T-helper 22 cell (primary cell): ENCODE data around the gene RASA2.

Source experiments
- DNase-seq: peaks from one replicate; pipeline ENCODE4 v3.0.0-alpha.2; 2020; ENCODE audit warnings: low read depth

RASA2 gene

DNA sequence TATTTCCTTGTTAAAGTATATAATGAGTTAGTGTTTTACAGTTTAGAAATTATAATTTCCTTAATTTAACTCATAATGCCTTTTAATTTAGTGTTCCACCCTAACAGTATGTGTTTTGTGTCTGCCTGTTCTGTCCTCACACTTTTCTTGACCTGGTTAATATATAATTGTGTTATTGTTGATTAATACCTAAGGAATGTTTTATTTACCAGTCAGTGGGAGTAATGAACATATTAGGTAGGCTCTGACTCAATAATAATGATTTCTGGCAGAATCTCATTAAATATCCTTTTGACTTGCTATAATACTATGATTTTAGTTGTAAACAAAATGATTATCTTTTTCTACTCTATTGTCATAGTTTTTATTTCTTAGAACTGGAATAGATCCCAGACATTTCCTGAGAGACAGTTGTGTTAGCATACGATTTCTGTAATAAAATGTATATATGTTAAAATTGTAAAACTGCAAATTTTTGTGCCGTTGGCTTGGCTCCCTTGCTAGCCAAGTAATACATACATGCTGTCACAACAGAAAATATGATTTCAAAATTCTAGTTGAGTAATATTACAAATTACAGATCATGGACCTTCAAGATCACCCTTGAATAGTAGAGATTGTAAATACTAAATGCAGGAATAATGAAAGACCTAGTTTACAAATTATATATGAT lies 51.9 kb downstream of the RASA2 start:
- no peak for DNase-seq

DNA sequence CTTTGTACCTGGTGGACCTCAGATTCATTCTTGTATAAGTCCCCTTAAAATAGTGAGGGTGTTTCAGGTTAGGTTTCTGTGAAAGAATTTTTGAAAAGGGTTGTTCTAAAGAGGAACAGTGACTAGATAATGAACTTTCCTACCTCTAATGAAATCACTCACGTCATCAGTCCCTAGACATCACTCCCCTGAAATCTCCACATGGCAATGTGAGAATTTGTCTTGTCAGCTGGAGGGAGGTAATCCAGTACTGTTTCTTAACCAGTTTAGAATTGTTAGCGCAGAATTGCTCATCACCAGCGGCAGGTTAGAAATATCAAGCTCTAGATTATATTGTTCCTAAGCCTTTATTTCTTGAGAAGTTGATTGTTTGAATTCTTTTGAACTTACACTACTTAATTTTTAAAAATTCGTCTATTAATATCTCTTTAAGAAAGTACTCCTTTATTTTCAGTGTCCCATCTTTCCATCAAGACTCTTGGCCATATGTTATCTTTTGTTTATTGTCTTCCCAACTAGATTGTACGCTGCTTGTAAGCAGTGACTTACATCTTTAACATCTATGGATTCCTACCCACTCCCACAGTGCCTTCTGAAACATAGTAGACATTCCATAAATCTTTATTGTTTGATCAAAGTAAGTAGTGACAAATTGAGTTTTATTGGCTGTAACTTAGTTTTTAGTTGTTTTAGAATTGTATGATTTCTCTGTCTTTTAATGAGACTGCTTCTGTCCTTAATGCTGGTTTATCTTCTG lies 52.8 kb downstream of the RASA2 start:
- DNase-seq, result no peak

DNA sequence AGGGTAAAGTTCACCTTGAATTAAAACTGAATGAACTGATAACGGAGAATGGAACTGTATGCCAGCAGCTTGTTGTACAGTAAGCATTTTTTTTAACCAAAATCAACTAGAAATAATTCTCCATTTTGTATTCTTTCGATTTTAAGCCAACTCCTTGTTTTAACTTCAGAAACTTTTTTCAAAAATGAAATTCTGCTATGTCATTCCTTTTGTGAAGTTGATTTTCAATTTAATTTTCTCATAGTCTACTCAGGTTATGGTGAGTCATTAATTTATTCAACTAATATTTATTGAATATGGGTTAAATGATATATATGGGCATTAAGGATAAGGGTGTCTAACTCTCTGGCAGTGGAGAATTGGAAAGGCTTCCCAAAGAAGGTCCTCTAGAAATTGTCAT lies 53.7 kb downstream of the RASA2 start:
- no peak for DNase-seq

DNA sequence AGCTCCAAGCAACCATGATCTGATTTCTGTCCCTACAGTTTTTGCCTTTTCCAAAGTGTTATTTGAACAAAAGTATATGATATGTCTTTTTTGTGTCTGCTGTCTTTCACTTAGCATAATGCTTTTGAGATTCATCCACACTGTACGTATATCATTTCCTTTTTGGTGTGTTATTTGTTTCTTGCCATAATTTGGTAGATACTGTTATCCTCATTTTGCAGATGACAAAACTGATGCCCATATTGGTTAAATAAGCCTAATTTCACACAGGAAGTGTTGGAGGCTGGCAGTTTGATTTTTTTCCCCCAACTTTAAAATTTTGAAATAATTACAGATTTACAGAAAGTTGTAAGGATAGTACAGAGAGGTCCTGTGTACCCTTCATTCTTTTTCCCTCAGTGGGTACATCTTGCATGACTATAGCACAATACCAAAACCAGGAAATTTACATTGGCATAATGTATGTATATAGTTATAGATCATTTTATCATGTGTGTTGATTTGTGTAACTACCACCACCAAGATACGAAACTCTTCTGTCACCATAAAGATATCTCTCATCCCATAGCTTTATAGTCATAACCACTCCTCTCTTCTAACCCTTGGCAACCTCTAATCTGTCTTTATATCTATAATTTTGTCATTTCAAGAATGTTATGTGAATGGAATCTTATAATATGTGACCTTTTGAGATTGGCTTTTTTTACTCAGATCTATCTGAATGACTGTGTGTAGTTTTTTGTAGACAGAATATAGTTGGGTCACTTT lies 55.6 kb downstream of the RASA2 start:
- no peak for DNase-seq

DNA sequence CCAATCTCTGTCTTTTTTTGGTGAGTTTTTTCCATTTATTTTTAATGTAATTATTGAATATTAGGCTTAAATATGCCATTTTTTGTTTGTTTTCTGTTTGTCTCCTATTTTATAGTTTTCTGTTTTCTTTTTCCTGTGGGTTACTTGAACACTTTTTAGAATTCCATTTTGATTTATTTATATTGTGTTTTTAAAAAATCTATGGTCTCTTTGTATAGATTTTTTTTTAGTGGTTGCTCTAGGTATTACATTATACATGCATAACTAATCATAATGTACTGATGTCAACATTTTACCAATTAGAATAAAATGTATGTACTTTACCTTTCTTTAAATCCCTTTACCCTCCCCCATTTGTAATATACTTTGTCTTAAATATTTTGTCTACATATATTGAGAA lies 56.2 kb downstream of the RASA2 start:
- no peak for DNase-seq

DNA sequence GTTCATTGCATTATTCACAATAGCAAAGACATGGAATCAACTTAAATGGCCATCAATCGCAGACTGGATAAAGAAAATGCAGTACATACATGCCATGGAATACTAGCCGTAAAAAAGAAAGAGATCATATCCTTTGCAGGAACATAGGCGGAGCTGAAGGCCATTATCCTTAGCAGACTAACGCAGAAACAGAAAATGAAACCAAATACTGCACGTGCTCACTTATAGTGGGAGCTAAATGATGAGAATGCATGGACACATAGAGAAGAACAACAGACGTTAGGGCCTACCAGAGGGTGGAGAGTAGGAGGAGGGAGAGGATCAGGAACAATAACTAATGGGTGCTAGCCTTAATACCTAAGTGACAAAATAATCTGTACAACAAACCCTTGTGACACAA lies 57.9 kb downstream of the RASA2 start:
- no peak for DNase-seq

DNA sequence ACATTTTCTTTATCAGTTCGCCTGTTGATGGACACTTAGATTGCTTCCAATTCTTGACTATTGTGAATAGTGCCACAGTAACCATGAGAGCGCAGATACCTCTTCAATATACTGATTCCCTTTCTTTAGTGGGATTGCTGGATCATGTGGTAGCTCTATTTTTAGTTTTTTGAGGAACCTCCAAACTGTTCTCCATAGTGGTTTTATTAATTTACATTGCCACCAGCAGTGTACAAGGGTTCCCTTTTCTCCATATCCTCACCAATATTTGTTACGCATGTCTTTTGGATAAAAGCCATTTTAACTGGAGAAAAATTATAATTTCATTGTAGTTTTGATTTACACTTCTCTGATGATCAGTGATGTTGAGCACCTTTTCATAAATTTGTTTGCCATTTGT lies 59.3 kb downstream of the RASA2 start:
- no peak for DNase-seq

DNA sequence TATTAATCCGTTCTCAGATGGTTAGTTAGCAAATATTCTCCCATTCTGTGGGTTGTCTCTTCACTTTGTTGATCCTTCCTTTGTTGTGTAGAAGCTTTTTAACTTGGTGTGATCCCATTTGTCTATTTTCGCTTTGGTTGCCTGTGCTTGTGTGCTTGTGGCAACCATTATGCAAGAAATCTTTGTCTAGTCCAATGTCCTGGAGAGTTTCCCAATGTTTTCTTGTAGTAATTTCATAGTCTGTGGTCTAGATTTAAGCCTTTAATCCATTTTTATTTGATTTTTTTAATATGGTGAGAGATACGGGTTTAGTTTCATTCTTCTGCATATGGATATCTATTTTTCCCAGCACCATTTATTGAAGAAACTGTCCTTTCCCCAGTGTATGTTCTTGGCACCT lies 59.8 kb downstream of the RASA2 start:
- no peak for DNase-seq

DNA sequence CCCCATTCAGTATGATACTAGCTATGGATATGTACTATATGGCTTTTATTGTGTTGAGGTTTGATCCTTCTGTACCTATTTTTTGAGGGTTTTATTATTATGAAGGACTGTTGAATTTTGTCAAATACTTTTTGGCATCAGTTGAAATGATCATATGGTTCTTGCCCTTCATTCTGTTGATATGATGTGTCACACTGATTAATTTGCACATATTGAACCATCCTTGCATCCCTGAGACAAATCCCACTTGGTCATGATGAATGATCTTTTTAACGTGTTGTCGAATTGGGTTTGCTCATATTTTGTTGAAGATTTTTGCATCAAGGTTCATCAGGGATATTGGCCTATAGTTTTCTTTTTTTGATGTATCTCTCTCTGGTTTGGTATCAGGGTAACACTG lies 61.0 kb downstream of the RASA2 start:
- DNase-seq, result no peak

DNA sequence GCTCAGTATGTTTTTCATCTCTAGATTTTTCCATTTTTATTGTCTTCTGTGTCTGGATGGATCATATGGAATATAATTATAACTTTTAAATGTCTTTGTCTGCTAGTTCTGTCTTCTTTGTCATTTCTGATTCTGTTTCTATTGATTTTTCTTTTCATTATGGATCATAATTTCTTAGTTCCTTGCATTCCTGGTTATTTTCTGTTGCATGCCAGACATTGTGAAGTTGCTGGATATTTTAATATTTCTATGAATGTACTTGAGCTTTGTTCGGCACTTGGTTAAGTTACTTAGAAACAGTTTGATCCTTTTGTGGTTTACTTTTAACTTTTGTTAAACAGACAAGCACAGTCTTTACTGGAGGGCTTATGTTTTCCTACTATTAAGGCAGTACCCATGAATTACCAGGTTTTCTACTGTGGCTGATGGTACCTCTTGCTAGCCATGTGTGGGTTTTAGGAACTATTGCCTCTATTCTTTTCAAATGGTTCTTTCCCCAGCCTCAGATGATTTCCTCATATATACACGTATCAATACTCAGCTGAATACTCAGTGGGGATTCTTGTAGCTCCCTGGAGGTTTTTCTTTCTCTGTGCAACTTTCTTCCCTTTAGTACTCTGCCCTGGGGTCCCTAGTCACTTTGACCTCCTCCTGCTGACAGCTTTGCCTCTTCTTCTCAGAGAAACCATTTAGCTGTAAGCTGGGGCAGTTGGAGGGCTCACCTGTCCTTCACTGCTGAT lies 64.3 kb downstream of the RASA2 start:
- DNase-seq, result no peak

DNA sequence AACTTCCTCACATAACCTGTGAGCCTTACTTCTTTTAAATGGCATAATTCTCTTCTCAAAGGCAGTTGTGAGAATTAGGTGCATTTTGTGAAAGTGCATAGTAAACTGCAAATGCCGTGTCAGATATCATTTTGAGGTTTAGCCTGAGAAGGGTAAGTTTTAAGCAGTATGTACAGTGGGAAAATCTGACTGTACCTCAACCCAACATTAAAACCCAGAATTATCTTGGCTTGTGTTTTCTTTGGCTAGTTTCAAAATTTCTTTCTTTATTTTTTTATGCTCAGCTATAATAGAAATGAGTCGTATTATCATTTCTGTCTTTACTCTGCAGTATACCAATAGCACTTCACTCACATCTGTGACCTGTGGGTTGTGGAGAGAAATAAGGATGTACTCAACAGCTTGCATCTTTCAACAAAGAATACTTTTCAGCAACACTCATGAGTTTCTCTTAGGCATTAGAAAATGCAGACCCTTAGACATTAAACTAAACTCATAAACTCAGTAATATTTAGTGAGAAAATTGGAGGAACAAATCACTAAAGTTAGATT lies 65.7 kb downstream of the RASA2 start:
- no peak for DNase-seq

DNA sequence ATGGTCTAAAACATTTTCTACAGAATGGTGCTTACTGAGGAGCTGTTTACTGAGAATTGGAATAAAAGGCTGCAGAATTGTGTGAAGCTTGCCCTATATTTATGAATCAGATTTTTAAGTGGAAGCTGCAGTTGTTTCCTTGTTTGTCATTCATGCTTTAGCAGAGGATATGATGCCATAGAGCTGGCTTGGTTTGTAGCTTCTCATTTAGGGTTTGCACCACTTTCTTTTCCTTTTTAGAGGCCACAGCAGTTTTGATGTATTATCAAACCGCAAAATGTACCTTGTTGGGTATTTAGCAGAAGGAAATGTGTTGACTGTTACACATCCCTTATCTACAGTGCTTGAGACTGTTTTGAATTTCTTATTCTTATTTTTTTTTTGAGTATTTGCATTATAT lies 66.2 kb downstream of the RASA2 start:
- DNase-seq, result peak; percentile 1

DNA sequence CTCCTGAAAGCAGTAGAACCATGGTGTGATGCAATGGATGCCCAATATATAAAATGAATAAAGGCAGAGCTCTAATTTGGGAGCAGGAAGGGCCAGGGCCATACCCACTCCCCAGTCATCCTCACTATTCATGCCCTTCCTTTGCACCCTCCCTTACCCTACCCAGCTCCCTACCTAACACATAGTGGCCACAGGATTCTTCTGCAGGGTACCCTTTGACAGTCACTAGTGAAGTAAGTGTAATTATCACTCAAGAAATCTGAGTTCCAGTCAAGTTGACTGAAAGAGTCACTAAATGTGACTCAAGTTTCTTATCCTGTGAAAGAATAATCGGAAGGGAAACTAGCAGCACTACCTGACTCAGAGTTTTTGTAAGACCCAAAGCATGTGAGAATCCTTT lies 69.2 kb downstream of the RASA2 start:
- DNase-seq, result no peak

DNA sequence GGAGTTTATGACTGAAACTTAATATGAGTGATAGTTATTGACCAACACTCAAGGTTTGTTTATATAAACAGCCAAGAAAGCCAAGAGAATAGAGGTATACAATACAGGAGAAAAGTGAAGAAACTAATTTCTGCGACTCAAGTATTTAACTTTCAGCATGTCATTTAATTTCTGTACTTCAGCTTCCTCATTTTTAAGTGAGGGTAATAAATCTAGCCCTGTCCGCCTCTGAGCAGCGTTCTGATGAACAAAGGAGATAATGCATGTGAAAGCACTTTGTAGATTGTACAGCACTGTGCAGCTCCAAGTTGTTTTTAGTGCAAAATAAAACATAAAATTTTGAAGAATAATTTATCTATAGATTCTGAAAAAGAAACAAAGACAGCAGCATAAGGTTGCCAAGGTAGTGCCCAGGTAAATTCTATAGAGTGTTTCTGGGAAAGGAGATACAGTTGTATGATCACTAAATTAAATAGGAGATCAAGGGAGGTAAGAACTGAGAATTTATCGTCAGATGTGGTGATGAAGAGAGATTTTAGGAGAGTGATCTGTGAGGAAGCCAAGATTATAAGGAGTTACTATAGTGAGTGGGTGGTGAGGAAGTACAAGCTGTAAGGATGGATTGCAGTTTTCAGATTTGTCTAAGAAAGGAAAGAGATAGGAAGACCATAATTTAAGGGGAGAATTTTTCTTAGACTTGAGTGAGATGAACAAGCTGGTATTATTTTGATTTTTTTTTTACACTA lies 71.3 kb downstream of the RASA2 start:
- no peak for DNase-seq

DNA sequence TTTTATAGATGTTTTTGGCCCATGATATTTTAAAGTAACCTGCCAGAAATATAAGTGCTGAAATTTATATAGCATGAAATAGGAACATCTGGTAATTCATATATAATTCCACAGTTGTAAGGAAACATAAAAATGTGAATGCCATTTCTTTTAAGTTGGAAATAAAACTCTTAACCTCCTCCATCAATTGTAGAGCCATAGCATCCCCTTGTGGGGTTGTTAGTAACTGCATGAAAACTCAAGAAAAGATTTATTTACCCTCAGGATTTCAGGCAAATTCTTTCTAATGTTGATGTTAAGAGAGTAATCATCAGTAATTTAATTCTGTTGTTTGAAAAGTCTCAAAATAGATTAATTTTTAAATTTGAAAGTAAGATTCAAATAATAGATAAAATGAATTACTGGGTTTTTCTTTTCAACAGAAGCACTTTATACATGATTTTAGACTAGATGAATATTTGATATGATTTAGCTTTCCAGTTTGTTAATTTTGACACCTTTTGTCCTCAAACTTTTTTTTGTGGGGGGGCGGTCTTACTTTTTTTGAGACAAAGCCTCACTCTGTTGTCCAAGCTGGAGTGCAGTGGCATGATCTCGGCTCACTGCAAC lies 74.7 kb downstream of the RASA2 start:
- DNase-seq, result peak; percentile 5

DNA sequence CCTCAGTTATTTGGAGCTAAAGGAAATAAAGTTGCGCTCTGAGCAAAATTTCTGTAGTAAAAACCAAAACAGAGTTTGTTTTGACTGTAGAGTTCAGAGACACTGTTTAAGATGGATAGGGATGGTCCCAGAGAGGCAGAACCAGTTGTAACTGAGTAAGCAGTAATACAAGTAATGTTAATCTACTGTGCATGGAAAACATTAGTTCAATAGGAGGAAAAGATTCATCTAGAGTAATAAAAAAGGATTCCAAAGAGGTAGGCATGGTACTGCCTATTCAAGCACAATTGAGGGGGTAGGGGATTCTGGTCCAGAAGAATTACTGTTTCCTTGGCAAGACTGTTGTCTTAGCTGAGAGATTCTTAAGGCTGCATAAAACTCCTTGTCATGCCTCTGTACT lies 77.4 kb downstream of the RASA2 start:
- no peak for DNase-seq

DNA sequence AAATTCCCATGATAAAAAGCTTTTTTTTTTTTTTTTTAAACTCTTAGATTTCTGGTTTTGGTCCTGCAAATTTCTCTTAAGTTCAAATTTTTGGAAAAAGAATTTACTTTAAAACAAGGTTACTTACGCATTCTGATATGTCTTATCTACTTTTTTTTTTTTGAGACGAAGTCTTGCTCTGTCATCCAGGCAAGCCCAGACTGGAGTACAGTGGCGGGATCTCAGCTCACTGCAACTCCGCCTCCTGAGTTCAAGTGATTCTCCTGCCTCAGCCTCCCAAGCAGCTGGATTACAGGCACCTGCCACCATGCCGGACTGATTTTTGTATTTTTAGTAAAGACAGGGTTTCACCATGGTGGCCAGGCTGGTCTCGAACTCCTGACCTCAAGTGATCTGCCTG lies 83.2 kb downstream of the RASA2 start:
- DNase-seq, result no peak

DNA sequence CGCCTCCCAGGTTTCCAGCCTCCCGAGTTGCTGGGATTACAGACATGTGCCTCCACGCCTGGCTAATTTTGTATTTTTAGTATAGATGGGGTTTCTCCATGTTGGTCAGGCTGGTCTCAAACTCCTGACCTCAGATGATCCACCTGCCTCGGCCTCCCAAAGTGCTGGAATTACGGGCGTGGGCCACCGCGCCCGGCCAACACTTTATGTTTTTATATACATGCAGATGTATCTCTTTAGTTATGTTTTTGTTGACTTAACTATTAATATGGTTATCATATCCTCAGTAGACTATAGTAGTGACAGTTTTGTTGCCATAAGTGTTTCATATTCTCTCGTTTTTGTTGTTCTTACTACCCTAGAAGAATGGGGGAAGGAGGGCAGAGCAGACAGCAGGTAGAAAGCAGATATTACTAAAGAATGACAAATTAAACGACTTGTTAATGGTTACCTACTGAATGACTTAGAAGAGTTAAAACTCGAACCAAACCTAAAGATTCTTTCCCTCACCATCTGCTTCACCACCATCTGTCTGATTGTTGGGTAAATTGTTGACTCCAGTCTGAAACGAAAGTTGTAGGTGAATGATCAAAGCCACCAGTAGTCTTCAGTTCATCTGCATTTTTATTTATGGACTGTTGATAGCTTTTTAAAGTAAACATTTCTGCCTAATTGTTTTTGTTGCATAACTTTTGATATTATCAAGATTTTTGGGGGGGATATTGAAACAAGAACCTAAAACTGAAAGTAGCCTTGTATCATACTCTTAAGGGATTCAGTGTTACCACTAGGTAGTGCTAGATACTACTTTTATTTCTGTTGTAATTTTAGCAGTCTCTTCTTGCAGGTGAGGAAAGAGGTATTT lies 89.3 kb downstream of the RASA2 start:
- no peak for DNase-seq

DNA sequence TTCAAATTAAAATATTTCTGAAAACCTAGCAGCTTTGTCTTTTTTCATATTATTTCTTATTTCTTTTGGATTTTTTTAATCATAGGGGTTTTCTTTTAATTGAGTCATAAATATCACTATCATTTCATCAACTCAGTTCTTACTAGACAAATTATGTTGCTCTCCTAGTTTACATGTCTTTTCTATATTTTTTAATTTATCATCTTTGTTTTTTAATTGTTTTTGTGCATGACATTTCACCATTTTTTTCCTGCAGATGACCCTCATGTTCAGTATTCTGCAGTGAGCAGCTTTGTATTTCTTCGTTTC lies 89.9 kb downstream of the RASA2 start:
- no peak for DNase-seq
